H1 (cell line): ENCODE results near the gene SNRPN. TPM values are rescaled to one million over a fixed set of nuclear protein-coding genes. Genes with fewer than 3 reads are reported as not detected.

ENCODE experiments used
- BACH1 ChIP-seq: IDR thresholded peaks from 2 replicates; pipeline ENCODE4 v1.6.1; 2012; ENCODE audit warnings: low read length, improper control_type of control experiment
- BCL11A ChIP-seq, 2 experiments: IDR thresholded peaks; one replicate each; pipeline ENCODE4 v1.6.1; 2011; ENCODE audit warnings: low read depth in 2 of 2, low read length in 2 of 2, mild to moderate bottlenecking in 2 of 2
- CBX5 ChIP-seq: fragments of 300-800, 300-1000 bp; sonication (generic); IDR thresholded peaks from 2 replicates; pipeline ENCODE4 v1.7.1; 2016; ENCODE audit warnings: antibody characterized with exemption, low read length, low read depth
- EZH2 ChIP-seq: fragments of 200-600 bp; sonication (generic); IDR thresholded peaks from 2 replicates; pipeline ENCODE4 v1.7.1; 2012; ENCODE audit warnings: low read depth, mild to moderate bottlenecking, moderate library complexity, low read length, inconsistent platforms; ENCODE audit not compliant: severe bottlenecking
- GABPA ChIP-seq: IDR thresholded peaks from 2 replicates; pipeline ENCODE4 v1.6.1; 2011; ENCODE audit warnings: mild to moderate bottlenecking, low read length, moderate library complexity, borderline replicate concordance; ENCODE audit not compliant: insufficient read depth
- JUN ChIP-seq: IDR thresholded peaks from 2 replicates; pipeline ENCODE4 v1.6.1; 2011; ENCODE audit warnings: low read depth, mild to moderate bottlenecking, improper control_type of control experiment, low read length
- MAFK ChIP-seq: IDR thresholded peaks from 2 replicates; pipeline ENCODE4 v1.6.1; 2012; ENCODE audit warnings: low read depth, mild to moderate bottlenecking, improper control_type of control experiment, low read length
- RFX5 ChIP-seq: IDR thresholded peaks from 2 replicates; pipeline ENCODE4 v1.6.1; 2011; ENCODE audit warnings: low read depth, low read length, improper control_type of control experiment, borderline replicate concordance
- RXRA ChIP-seq: IDR thresholded peaks from 2 replicates; pipeline ENCODE4 v1.6.1; 2011; ENCODE audit warnings: low read depth, mild to moderate bottlenecking, low read length, moderate library complexity; ENCODE audit not compliant: insufficient read depth
- polyA plus RNA-seq, 7 experiments: library from polyadenylated mRNA; depleted of rRNA in 3 of 7; stranded (reverse) in 5 of 7; unstranded in 2 of 7; fragments of >200 nt in 5 of 7; fragments of 200-250 nt in 2 of 7; gene quantifications; 1 replicate in 5 of 7; 2 replicates in 1 of 7; 4 replicates in 1 of 7; pipeline versions ENCODE4 v1.2.1 to v1.2.3, GENCODE V29; 2011 to 2013; ENCODE audit warnings: missing spikeins in 2 of 7, mixed read lengths in 2 of 7
- total RNA-seq: library from RNA; stranded (reverse); fragmentation: NEBNext Ultra II Directional; extraction: Animal tissue kit (Norgen Biotek cat#: 25700); gene quantifications from 2 replicates; pipeline ENCODE4 v1.2.1, GENCODE V29; 2021
- TF ChIP-seq, protein P1 (sequence below): fragments of 300-600 bp; sonication (generic); IDR thresholded peaks from 2 replicates; pipeline ENCODE4 v1.7.1; 2012; ENCODE audit warnings: low read length, moderate library complexity, mild to moderate bottlenecking, inconsistent platforms; ENCODE audit not compliant: insufficient replicate concordance

The SNRPN gene
- total and polyA plus RNA-seq, 2 of the 8 experiments (the other 6 are each of a cell fraction or from before 2014, with no cell fraction given): 905 to 1,396 TPM

DNA sequence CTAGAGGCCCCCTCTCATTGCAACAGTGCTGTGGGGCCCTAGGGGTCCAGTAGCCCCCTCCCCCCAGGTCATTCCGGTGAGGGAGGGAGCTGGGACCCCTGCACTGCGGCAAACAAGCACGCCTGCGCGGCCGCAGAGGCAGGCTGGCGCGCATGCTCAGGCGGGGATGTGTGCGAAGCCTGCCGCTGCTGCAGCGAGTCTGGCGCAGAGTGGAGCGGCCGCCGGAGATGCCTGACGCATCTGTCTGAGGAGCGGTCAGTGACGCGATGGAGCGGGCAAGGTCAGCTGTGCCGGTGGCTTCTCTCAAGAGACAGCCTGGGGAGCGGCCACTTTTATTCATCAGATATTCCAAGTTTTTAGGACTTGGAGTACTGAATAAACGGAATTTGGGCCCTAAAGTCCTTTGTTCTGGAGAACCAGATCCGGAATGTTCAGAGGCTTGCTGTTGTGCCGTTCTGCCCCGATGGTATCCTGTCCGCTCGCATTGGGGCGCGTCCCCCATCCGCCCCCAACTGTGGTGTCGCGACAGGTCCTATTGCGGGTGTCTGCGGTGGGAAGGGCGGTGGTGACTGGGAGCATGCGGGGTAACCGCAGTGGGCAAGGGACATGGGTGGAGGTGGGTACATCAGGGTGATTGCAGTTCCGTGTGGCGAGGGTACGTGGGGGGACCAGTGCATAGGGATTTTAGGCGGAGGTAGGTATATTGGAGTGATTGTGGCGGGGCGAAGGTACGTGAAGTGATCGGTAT lies at the start of gene SNRPN, which contains the start of gene SNURF (continued):
- TF ChIP-seq, protein P1, sequence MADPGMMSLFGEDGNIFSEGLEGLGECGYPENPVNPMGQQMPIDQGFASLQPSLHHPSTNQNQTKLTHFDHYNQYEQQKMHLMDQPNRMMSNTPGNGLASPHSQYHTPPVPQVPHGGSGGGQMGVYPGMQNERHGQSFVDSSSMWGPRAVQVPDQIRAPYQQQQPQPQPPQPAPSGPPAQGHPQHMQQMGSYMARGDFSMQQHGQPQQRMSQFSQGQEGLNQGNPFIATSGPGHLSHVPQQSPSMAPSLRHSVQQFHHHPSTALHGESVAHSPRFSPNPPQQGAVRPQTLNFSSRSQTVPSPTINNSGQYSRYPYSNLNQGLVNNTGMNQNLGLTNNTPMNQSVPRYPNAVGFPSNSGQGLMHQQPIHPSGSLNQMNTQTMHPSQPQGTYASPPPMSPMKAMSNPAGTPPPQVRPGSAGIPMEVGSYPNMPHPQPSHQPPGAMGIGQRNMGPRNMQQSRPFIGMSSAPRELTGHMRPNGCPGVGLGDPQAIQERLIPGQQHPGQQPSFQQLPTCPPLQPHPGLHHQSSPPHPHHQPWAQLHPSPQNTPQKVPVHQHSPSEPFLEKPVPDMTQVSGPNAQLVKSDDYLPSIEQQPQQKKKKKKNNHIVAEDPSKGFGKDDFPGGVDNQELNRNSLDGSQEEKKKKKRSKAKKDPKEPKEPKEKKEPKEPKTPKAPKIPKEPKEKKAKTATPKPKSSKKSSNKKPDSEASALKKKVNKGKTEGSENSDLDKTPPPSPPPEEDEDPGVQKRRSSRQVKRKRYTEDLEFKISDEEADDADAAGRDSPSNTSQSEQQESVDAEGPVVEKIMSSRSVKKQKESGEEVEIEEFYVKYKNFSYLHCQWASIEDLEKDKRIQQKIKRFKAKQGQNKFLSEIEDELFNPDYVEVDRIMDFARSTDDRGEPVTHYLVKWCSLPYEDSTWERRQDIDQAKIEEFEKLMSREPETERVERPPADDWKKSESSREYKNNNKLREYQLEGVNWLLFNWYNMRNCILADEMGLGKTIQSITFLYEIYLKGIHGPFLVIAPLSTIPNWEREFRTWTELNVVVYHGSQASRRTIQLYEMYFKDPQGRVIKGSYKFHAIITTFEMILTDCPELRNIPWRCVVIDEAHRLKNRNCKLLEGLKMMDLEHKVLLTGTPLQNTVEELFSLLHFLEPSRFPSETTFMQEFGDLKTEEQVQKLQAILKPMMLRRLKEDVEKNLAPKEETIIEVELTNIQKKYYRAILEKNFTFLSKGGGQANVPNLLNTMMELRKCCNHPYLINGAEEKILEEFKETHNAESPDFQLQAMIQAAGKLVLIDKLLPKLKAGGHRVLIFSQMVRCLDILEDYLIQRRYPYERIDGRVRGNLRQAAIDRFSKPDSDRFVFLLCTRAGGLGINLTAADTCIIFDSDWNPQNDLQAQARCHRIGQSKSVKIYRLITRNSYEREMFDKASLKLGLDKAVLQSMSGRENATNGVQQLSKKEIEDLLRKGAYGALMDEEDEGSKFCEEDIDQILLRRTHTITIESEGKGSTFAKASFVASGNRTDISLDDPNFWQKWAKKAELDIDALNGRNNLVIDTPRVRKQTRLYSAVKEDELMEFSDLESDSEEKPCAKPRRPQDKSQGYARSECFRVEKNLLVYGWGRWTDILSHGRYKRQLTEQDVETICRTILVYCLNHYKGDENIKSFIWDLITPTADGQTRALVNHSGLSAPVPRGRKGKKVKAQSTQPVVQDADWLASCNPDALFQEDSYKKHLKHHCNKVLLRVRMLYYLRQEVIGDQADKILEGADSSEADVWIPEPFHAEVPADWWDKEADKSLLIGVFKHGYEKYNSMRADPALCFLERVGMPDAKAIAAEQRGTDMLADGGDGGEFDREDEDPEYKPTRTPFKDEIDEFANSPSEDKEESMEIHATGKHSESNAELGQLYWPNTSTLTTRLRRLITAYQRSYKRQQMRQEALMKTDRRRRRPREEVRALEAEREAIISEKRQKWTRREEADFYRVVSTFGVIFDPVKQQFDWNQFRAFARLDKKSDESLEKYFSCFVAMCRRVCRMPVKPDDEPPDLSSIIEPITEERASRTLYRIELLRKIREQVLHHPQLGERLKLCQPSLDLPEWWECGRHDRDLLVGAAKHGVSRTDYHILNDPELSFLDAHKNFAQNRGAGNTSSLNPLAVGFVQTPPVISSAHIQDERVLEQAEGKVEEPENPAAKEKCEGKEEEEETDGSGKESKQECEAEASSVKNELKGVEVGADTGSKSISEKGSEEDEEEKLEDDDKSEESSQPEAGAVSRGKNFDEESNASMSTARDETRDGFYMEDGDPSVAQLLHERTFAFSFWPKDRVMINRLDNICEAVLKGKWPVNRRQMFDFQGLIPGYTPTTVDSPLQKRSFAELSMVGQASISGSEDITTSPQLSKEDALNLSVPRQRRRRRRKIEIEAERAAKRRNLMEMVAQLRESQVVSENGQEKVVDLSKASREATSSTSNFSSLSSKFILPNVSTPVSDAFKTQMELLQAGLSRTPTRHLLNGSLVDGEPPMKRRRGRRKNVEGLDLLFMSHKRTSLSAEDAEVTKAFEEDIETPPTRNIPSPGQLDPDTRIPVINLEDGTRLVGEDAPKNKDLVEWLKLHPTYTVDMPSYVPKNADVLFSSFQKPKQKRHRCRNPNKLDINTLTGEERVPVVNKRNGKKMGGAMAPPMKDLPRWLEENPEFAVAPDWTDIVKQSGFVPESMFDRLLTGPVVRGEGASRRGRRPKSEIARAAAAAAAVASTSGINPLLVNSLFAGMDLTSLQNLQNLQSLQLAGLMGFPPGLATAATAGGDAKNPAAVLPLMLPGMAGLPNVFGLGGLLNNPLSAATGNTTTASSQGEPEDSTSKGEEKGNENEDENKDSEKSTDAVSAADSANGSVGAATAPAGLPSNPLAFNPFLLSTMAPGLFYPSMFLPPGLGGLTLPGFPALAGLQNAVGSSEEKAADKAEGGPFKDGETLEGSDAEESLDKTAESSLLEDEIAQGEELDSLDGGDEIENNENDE: no peak
- no peak for TF ChIP-seq JUN
- no peak for TF ChIP-seq RFX5
- no peak for TF ChIP-seq EZH2
- no peak for TF ChIP-seq CBX5
- no peak for TF ChIP-seq RXRA
- TF ChIP-seq MAFK: no peak
- TF ChIP-seq GABPA: no peak
- no peak for TF ChIP-seq BCL11A (IDR thresholded peaks at IDR 0.05; ENCODE audit: low read depth in 2 of 2, low read length in 2 of 2)
- TF ChIP-seq BACH1: no peak
